ENCODE results near the gene COL15A1.

Gene COL15A1

GRCh38 chr9:99071313-99072039 is 127.8 kb downstream of the COL15A1 start:
- no peaks in the 10 kb centered on the region for H3K27me3 Mint-ChIP-seq
- no peak for DNase-seq
- ATAC-seq (replicated peaks): no peak
- H3K27ac Mint-ChIP-seq: peak overlapping the region; percentile 35 to 58
- H3K9me3 Mint-ChIP-seq: no peaks in the 10 kb centered on the region
- no peak overlapping the region for H3K4me3 Mint-ChIP-seq
- peaks cover 49 to 73% of the 10 kb centered on the region in 2 donors for H3K4me1 Mint-ChIP-seq (ENCODE audit: low read depth in 2 of 2)
- no peaks in the 10 kb centered on the region for H3K36me3 Mint-ChIP-seq (ENCODE audit: insufficient read depth)

DNA sequence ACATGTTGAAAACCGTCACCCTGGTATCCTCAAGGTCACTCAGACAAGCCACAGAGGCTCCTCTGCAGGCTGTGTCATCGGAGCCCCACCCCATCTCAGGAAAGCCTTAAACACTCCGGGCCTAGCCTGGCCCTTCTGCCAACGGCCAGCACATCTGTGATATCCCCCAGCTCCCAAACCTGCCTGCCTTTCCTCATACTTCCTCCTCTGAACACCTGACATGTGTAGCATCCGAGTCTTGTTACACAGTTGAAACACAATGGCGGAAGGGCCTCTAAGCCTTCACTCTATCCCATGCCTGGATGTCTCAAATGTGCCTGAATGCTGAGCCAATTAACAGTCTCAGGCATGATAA is 128.3 kb downstream of the COL15A1 start:
- ATAC-seq (replicated peaks): no peak
- Mint-ChIP-seq H3K27ac (no peak overlapping the region), H3K36me3 (ENCODE audit: insufficient read depth) (peaks cover 2% of the 10 kb centered on the region), H3K27me3 (no peaks in the 10 kb centered on the region), H3K9me3 (no peaks in the 10 kb centered on the region), H3K4me3 (no peak overlapping the region), H3K4me1 (ENCODE audit: low read depth in 2 of 2) (peaks cover 55 to 74% of the 10 kb centered on the region in 2 donors)
- no peak for DNase-seq

DNA sequence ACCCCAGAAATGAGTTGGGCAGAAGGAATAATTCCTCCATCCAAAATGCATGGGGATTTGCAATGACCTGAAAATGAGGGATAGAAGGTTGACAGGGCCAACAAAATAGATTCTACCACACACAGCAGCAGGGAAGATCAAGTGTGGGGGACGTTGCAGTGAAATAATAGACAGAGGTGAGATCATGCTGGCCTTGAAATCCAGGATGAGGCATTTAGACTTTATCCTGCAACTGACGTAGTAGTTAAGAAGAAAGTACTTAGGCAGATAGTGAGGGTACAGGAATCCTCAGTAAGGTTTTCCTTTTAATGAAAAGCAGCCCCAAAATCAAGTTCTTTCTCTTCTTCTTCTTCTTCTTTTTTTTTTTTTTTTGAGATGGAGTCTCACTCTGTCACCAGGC is 129.6 kb downstream of the COL15A1 start:
- DNase-seq (no peak), ATAC-seq (replicated peaks) (no peak)
- H3K4me1 Mint-ChIP-seq (ENCODE audit: low read depth in 2 of 2): peaks cover 60 to 73% of the 10 kb centered on the region in 2 donors
- H3K36me3 Mint-ChIP-seq (ENCODE audit: insufficient read depth): peaks cover 5% of the 10 kb centered on the region
- no peaks in the 10 kb centered on the region for H3K27me3 Mint-ChIP-seq
- no peaks in the 10 kb centered on the region for H3K9me3 Mint-ChIP-seq
- no peak overlapping the region for H3K4me3 Mint-ChIP-seq
- H3K27ac Mint-ChIP-seq: no peak overlapping the region

- DNase-seq: no peak
- peaks cover 60 to 72% of the 10 kb centered on the region in 2 donors for H3K4me1 Mint-ChIP-seq (ENCODE audit: low read depth in 2 of 2)
- H3K9me3 Mint-ChIP-seq: no peaks in the 10 kb centered on the region
- peaks cover 5% of the 10 kb centered on the region for H3K36me3 Mint-ChIP-seq (ENCODE audit: insufficient read depth)
- H3K4me3 Mint-ChIP-seq: no peak overlapping the region
- H3K27ac Mint-ChIP-seq: peak overlapping the region in 1 of 2 donors; percentile 46
- H3K27me3 Mint-ChIP-seq: no peaks in the 10 kb centered on the region
- ATAC-seq (replicated peaks): no peak
Measured at GRCh38 chr9:99073985-99074901, 130.5 kb downstream of the COL15A1 start.

- Mint-ChIP-seq H3K4me3 (no peak overlapping the region), H3K27ac (peak overlapping the region in 1 of 2 donors; percentile 46)
Measured at GRCh38 chr9:99074902-99075245, 131.2 kb downstream of the COL15A1 start.

GRCh38 chr9:99075246-99075912 is 131.7 kb downstream of the COL15A1 start:
- H3K36me3 Mint-ChIP-seq (ENCODE audit: insufficient read depth): peaks cover 5% of the 10 kb centered on the region
- H3K27me3 Mint-ChIP-seq: no peaks in the 10 kb centered on the region
- no peaks in the 10 kb centered on the region for H3K9me3 Mint-ChIP-seq
- no peak for DNase-seq
- H3K4me3 Mint-ChIP-seq: peak overlapping the region; percentile 17 to 63
- no peak for ATAC-seq (replicated peaks)
- peak overlapping the region in 1 of 2 donors; percentile 88 for H3K27ac Mint-ChIP-seq
- peaks cover 63 to 68% of the 10 kb centered on the region in 2 donors for H3K4me1 Mint-ChIP-seq (ENCODE audit: low read depth in 2 of 2)

More at GRCh38 chr9:99074902-99075245, 131.2 kb downstream of the COL15A1 start:
- H3K4me1 Mint-ChIP-seq (ENCODE audit: low read depth in 2 of 2): peaks cover 63 to 71% of the 10 kb centered on the region in 2 donors
- H3K36me3 Mint-ChIP-seq (ENCODE audit: insufficient read depth): peaks cover 5% of the 10 kb centered on the region
- ATAC-seq (replicated peaks) (no peak), DNase-seq (no peak)
- no peaks in the 10 kb centered on the region for H3K9me3 Mint-ChIP-seq
- H3K27me3 Mint-ChIP-seq: no peaks in the 10 kb centered on the region

DNA sequence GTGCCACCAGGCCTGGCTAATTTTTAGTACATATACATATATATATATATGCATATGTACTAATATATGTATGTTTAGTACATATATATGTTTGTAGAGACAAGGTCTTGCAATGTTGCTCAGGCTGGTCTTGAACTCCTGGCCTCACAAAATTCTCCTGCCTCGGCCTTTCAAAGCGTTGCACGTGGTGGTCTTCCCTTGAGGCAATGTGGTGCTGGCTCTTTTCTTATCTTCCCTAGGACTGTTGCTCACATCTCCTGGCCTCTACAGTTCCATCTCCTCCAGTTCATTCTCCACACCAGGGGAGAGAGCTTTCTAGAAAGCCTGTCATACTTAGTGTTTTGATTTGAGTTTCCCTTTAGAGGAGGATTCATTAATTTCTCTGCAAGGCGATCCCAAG is 132.3 kb downstream of the COL15A1 start:
- H3K9me3 Mint-ChIP-seq: no peaks in the 10 kb centered on the region

GRCh38 chr9:99076483-99077171 is 132.9 kb downstream of the COL15A1 start:
- Mint-ChIP-seq H3K27ac (peak overlapping the region; percentile 88 to 99), H3K9me3 (no peaks in the 10 kb centered on the region), H3K4me1 (ENCODE audit: low read depth in 2 of 2) (peaks cover 53 to 62% of the 10 kb centered on the region in 2 donors), H3K27me3 (no peaks in the 10 kb centered on the region), H3K4me3 (peak overlapping the region; percentile 63 to 69), H3K36me3 (ENCODE audit: insufficient read depth) (peaks cover 5% of the 10 kb centered on the region)
- ATAC-seq (replicated peaks): peak; percentile 99
- DNase-seq: peak; percentile 60 to 66 (median 63)

More for the DNA sequence above, 132.3 kb downstream of the COL15A1 start:
- peak overlapping the region; percentile 63 to 69 for H3K4me3 Mint-ChIP-seq
- no peaks in the 10 kb centered on the region for H3K27me3 Mint-ChIP-seq
- H3K36me3 Mint-ChIP-seq (ENCODE audit: insufficient read depth): peaks cover 5% of the 10 kb centered on the region
- no peak for ATAC-seq (replicated peaks)
- peak overlapping the region; percentile 88 to 99 for H3K27ac Mint-ChIP-seq
- DNase-seq: no peak
- peaks cover 58 to 67% of the 10 kb centered on the region in 2 donors for H3K4me1 Mint-ChIP-seq (ENCODE audit: low read depth in 2 of 2)

DNA sequence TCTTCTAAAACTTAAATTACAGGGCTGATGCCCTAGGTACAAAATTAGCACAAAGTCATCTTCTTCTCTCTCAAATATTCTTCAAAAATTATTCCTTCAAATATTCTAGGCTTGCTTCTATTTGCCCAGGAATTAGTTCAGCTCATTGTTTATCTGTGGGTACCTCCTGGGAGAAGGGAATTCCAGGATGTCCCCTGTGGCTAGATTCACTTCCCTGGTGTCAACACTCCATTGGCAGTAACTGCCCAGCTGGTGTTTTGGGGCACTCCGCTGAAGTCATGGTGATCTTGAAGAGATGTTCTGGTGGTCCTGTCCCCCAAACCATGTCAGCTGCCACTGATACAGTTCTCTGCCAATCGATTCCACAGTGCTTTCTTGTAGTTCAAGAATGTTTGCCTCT is 135.0 kb downstream of the COL15A1 start:
- no peak for DNase-seq
- peaks cover 8% of the 10 kb centered on the region for H3K36me3 Mint-ChIP-seq (ENCODE audit: insufficient read depth)
- H3K9me3 Mint-ChIP-seq: no peaks in the 10 kb centered on the region
- H3K27ac Mint-ChIP-seq: peak overlapping the region; percentile 72 to 81
- no peaks in the 10 kb centered on the region for H3K27me3 Mint-ChIP-seq
- peaks cover 52 to 55% of the 10 kb centered on the region in 2 donors for H3K4me1 Mint-ChIP-seq (ENCODE audit: low read depth in 2 of 2)
- no peak for ATAC-seq (replicated peaks)
- peak overlapping the region in 1 of 2 donors; percentile 40 for H3K4me3 Mint-ChIP-seq

DNA sequence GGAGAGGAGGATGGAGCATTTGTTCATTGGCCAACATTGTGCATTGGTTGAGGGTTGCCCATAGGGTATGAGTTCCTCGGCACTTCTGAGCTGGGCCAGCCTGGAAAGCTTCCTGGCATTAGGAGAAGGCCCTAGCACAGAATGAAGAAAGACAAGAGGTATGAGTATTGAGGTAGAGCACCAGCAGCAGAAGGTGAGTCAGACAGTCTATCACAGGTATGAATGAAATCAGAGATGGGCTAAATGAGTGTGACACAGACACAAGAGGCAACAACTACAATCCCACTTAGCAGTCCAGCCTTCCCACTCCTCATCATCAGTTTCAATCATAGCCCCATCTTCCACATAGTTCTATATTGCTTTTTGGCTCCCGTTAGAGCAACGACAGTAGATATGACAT is 135.8 kb downstream of the COL15A1 start:
- peaks cover 45 to 51% of the 10 kb centered on the region in 2 donors for H3K4me1 Mint-ChIP-seq (ENCODE audit: low read depth in 2 of 2)
- no peak for ATAC-seq (replicated peaks)
- H3K9me3 Mint-ChIP-seq: no peaks in the 10 kb centered on the region
- H3K27ac Mint-ChIP-seq: peak overlapping the region; percentile 72 to 81
- no peak for DNase-seq
- H3K27me3 Mint-ChIP-seq: no peaks in the 10 kb centered on the region
- peaks cover 8% of the 10 kb centered on the region for H3K36me3 Mint-ChIP-seq (ENCODE audit: insufficient read depth)
- H3K4me3 Mint-ChIP-seq: no peak overlapping the region

- ATAC-seq (replicated peaks) (no peak), DNase-seq (no peak)
- H3K9me3 Mint-ChIP-seq: no peaks in the 10 kb centered on the region
- peaks cover 6% of the 10 kb centered on the region for H3K36me3 Mint-ChIP-seq (ENCODE audit: insufficient read depth)
- H3K4me1 Mint-ChIP-seq (ENCODE audit: low read depth in 2 of 2): peaks cover 30 to 41% of the 10 kb centered on the region in 2 donors
- H3K27me3 Mint-ChIP-seq: no peaks in the 10 kb centered on the region
- H3K4me3 Mint-ChIP-seq: no peak overlapping the region
- peak overlapping the region in 1 of 2 donors; percentile 20 for H3K27ac Mint-ChIP-seq
Measured at GRCh38 chr9:99083051-99083450, 139.3 kb downstream of the COL15A1 start.

DNA sequence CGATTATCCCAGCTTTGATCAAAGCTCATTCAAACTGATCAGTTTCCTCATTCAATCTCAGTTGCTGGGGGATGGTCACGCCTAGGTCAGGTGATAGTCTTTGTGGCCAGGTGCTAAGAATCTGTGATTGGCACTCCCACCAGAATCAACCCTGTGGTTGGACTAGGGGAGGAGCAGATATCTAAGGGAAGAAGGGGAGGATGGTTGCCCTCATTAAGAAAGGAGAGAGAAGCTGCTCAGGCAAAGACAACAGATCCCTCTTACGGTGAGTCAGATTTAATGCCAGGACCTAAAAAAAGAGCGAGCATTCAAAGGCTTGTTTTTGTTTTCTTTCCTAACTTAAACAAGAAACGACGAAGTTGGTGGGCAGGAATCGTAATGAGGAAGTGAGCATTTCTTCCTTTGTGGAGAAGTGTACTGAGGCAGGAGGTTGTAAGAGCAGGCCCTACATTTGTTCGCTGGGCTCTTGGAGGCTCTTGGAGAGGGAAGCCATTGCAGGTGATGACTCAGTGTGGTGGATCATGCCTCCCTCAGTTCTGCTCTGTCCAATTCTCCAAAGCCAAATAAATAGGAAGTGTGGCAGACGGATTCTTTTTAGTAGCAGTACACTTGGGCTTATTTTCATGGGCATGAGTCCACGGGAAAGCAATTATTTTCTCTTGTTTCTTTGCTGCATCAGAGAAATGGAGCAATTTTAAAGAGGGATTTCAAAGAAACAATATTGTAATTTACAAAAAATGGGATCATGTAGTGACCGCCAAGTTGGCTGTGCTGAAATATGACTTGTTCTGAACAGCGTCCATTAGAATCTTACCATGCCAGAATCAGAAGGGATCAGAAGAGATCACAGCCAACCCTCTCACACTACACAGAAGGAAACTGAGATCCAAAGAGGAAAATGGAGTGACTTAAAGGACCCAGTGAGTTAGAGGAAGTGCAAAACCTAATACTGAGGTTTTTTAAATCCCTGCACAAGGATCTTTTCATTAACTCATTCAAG is 142.5 kb downstream of the COL15A1 start:
- H3K4me3 Mint-ChIP-seq: peak overlapping the region in 1 of 2 donors; percentile 57
- no peaks in the 10 kb centered on the region for H3K9me3 Mint-ChIP-seq
- DNase-seq: no peak
- H3K27ac Mint-ChIP-seq: peak overlapping the region in 1 of 2 donors; percentile 67
- H3K4me1 Mint-ChIP-seq (ENCODE audit: low read depth in 2 of 2): peaks cover 24 to 35% of the 10 kb centered on the region in 2 donors
- H3K36me3 Mint-ChIP-seq (ENCODE audit: insufficient read depth): peaks cover 6% of the 10 kb centered on the region
- H3K27me3 Mint-ChIP-seq: no peaks in the 10 kb centered on the region
- peak; percentile 77 for ATAC-seq (replicated peaks)

Data from effector memory CD8-positive, alpha-beta T cell (primary cell).